ENCODE data around the gene NCR3LG1. TPM values are rescaled to one million over a fixed set of nuclear protein-coding genes. Genes with fewer than 3 reads are reported as not detected.
A peak's percentile ranks its signal among the peaks of the same experiment; 100 is the strongest.

NCR3LG1 gene
- total RNA-seq, 1 experiment from 2014 or later = 1.4 TPM

- H3K4me3 Mint-ChIP-seq = peak overlapping the region; percentile 69 to 90
- Histone ChIP-seq H3K23me2 (ENCODE audit: insufficient read length, low read depth, low read length, poor library complexity, severe bottlenecking) (peaks cover 22% of the 10 kb centered on the region), H2BK120ac (ENCODE audit: low read depth, low read length, poor library complexity, severe bottlenecking) (no peak overlapping the region), H3K27ac (ENCODE audit: insufficient read length, low read depth, low read length) (no peak overlapping the region), H3K27me3 (ENCODE audit: insufficient read depth, low read length) (peaks cover 21% of the 10 kb centered on the region), H2BK15ac (ENCODE audit: low read depth, low read length) (no peak overlapping the region), H4K20me1 (ENCODE audit: control insufficient read depth, insufficient read depth, insufficient read length) (no peaks in the 10 kb centered on the region), H4K5ac (ENCODE audit: insufficient read length, low read depth, low read length) (no peak overlapping the region), H3K4me1 (ENCODE audit: insufficient read depth, low read length) (no peaks in the 10 kb centered on the region), H3K79me2 (ENCODE audit: insufficient read depth, low read length) (no peaks in the 10 kb centered on the region), H4K91ac (ENCODE audit: insufficient read length, low read depth, low read length) (no peak overlapping the region), H3K23ac (ENCODE audit: insufficient read length, low read depth, low read length) (no peak overlapping the region), H2AFZ (ENCODE audit: low read length) (no peak overlapping the region), H3K18ac (ENCODE audit: insufficient read length, low read depth, low read length) (no peak overlapping the region), H3K4me2 (ENCODE audit: insufficient read depth, insufficient read length, low read length) (peak overlapping the region; percentile 69), H3K9ac (ENCODE audit: extremely low read depth, insufficient read length, low read length) (no peak overlapping the region), H3K4ac (ENCODE audit: low read depth, low read length) (no peak overlapping the region), H2AK5ac (ENCODE audit: insufficient read length, low read length) (no peak overlapping the region), H3K79me1 (ENCODE audit: insufficient read depth, low read depth, low read length, poor library complexity, severe bottlenecking) (no peaks in the 10 kb centered on the region), H2BK12ac (ENCODE audit: insufficient read length, low read depth, low read length) (no peak overlapping the region), H2BK5ac (ENCODE audit: insufficient read length, low read length) (no peak overlapping the region), H4K8ac (replicated peaks; ENCODE audit: insufficient read length, low read depth, low read length) (no peak overlapping the region), H3K56ac (ENCODE audit: insufficient read length, low read depth, low read length) (no peak overlapping the region), H3T11ph (ENCODE audit: low read length) (no peak overlapping the region), H3K9me3 (ENCODE audit: control insufficient read depth, low read depth, low read length) (no peaks in the 10 kb centered on the region), H2BK20ac (ENCODE audit: low read depth, low read length, poor library complexity, severe bottlenecking) (no peak overlapping the region), H3K14ac (ENCODE audit: insufficient read depth, low read length) (no peak overlapping the region)
- H3K27me3 Mint-ChIP-seq (ENCODE audit: low read depth) = peaks cover 73% of the 10 kb centered on the region
- no peaks in the 10 kb centered on the region for H3K36me3 Mint-ChIP-seq (ENCODE audit: insufficient read depth in 1 of 3, low read depth in 3 of 3)
- WGBS (ENCODE audit: extremely low coverage, insufficient read length, low lambda C conversion rate) = no CpG with 5 or more reads among the region's 12 CpGs
- peak; percentile 34; the same call in 2 of the 3 replicates for TF ChIP-seq CTCF (conservative IDR thresholded peaks at IDR 0.05)
- DNase-seq = no peak
- peaks cover 15 to 26% of the 10 kb centered on the region in 2 experiments for H3K4me1 Mint-ChIP-seq
- H3K9me3 Mint-ChIP-seq = peaks cover 3 to 7% of the 10 kb centered on the region in 2 experiments; a peak in 4 of 5 replicates
- H3K27ac Mint-ChIP-seq = no peak overlapping the region
These were observed 459 bp upstream of the NCR3LG1 start for GRCh38 chr11:17351172-17351509.
